Measurements from ENCODE around the gene TSPAN12.

The TSPAN12 gene

GRCh38 chr7:120740348-120740747 lies 117.6 kb downstream of the TSPAN12 start:
- peak; percentile 69 for DNase-seq

- peak; percentile 98 for DNase-seq
Observed at GRCh38 chr7:120738816-120739215, 119.1 kb downstream of the TSPAN12 start.
